Mesothelial cell of epicardium (in vitro differentiated cells): ENCODE measurements around the gene ASCC3. TPM values are rescaled to one million over a fixed set of nuclear protein-coding genes. Genes with fewer than 3 reads are reported as not detected.
"Not testable (repeated sequence)": the region's sequence is repeated elsewhere in the genome, so short reads cannot be mapped to it uniquely, and the experiment has no call there.

Experiments used
- DNase-seq, 2 experiments: peaks; one replicate each; pipeline ENCODE4 v3.0.0; 2021; ENCODE audit warnings: low spot score in 2 of 2; ENCODE audit not compliant: unreplicated experiment in 2 of 2
- H3K27ac Mint-ChIP-seq: 2 replicates; pipeline ENCODE4 v1.8.0; 2021; ENCODE audit warnings: mixed read lengths
- H3K27me3 Mint-ChIP-seq: 2 replicates; pipeline ENCODE4 v1.8.0; 2021; ENCODE audit warnings: low read depth, mixed read lengths
- H3K36me3 Mint-ChIP-seq: 2 replicates; pipeline ENCODE4 v1.8.0; 2021; ENCODE audit warnings: mixed read lengths
- H3K4me1 Mint-ChIP-seq: 2 replicates; pipeline ENCODE4 v1.8.0; 2021; ENCODE audit warnings: mixed read lengths
- H3K4me3 Mint-ChIP-seq: 2 replicates; pipeline ENCODE4 v1.8.0; 2021; ENCODE audit warnings: mild to moderate bottlenecking, moderate library complexity, mixed read lengths
- H3K9me3 Mint-ChIP-seq: 2 replicates; pipeline ENCODE4 v1.8.0; 2021; ENCODE audit warnings: mixed read lengths
- total RNA-seq: library from RNA; stranded (reverse); gene quantifications from 3 replicates; pipeline ENCODE4 v1.2.1, GENCODE V29; 2021
- TF ChIP-seq, protein P1 (sequence below): fragments of 200-600 bp; sonication (generic); IDR thresholded peaks from one replicate; pipeline ENCODE4 v1.5.0; 2021; ENCODE audit warnings: antibody characterized with exemption; ENCODE audit not compliant: unreplicated experiment

Gene ASCC3
- total RNA-seq, 1 donor from 2014 or later, result 47.7 TPM

DNA sequence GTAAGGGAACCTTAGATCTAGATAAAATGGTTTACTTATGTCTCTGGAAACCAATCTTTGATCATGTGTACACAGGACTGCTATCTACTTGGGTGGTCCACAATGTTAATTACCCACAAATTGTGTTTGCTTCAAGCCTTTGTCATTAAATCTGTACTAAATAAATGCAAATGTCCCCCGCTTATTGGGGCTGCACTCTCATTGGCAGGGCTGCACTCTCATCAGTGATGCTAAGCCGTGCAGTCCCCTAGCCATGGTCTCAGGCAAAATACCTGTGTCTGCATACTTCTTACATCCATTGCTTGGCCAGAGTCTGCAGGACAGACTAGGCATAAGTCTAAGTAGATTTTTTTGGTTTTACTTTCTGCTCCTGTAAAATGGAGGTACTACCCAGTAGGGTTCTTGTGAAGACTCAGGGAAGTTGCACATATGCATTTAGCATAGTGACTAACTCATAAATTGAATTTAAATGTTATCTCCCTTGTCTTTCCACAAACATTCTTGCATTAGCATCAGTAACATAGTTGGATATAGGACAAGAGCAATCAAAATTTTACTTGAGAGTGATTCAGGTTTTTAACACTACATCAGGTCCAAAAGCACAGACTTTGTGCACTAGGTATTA is 117.4 kb downstream of the ASCC3 start:
- no peak for DNase-seq
- Mint-ChIP-seq H3K27ac (no peak overlapping the region), H3K36me3 (peaks cover 69% of the 10 kb centered on the region), H3K27me3 (no peaks in the 10 kb centered on the region), H3K9me3 (peaks cover 27% of the 10 kb centered on the region), H3K4me1 (no peaks in the 10 kb centered on the region), H3K4me3 (no peak overlapping the region)
- TF ChIP-seq, protein P1, sequence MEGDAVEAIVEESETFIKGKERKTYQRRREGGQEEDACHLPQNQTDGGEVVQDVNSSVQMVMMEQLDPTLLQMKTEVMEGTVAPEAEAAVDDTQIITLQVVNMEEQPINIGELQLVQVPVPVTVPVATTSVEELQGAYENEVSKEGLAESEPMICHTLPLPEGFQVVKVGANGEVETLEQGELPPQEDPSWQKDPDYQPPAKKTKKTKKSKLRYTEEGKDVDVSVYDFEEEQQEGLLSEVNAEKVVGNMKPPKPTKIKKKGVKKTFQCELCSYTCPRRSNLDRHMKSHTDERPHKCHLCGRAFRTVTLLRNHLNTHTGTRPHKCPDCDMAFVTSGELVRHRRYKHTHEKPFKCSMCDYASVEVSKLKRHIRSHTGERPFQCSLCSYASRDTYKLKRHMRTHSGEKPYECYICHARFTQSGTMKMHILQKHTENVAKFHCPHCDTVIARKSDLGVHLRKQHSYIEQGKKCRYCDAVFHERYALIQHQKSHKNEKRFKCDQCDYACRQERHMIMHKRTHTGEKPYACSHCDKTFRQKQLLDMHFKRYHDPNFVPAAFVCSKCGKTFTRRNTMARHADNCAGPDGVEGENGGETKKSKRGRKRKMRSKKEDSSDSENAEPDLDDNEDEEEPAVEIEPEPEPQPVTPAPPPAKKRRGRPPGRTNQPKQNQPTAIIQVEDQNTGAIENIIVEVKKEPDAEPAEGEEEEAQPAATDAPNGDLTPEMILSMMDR, result no peak

DNA sequence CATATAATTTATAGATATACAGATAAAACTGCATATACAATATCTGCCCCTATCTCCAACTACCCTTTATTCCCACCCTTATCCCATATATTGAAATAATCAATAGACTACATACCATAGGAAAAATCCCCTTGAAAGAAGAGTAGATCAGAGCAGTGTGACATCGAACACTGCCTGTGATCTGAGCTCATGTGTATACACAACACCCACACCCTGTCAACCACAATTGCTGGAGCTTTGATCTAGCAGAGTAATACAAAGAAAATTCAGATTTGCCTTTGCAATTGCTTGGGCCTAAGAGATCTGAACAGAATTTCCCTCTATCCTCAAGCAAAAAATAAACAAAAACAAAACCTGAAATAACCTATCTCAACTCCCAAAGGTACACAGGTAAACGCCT is 119.3 kb downstream of the ASCC3 start:
- H3K4me1 Mint-ChIP-seq, result no peaks in the 10 kb centered on the region
- DNase-seq, result no peak
- H3K27ac Mint-ChIP-seq, result no peak overlapping the region
- H3K36me3 Mint-ChIP-seq, result peaks cover 72% of the 10 kb centered on the region
- no peaks in the 10 kb centered on the region for H3K27me3 Mint-ChIP-seq
- no peak overlapping the region for H3K4me3 Mint-ChIP-seq
- H3K9me3 Mint-ChIP-seq, result peaks cover 27% of the 10 kb centered on the region
- TF ChIP-seq, protein P1, result no peak

DNA sequence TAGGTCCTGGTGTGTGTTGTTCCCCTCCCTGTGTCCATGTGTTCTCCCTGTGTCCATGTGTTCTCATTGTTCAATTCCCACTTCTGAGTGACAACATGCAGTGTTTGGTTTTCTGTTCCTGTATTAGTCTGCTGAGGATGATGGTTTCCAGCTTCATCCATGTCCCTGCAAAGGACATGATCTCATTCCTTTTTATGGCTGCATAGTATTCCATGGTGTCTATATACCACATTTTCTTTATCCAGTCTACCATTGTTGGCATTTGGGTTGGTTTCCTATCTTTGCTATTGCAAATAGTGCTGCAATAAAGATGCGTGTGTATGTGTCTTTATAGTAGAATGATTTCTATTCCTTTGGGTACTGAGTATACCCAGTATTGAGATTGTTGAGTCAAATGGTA is 122.7 kb downstream of the ASCC3 start:
- peaks cover 57% of the 10 kb centered on the region for H3K36me3 Mint-ChIP-seq
- not testable (repeated sequence) for H3K27ac Mint-ChIP-seq

DNA sequence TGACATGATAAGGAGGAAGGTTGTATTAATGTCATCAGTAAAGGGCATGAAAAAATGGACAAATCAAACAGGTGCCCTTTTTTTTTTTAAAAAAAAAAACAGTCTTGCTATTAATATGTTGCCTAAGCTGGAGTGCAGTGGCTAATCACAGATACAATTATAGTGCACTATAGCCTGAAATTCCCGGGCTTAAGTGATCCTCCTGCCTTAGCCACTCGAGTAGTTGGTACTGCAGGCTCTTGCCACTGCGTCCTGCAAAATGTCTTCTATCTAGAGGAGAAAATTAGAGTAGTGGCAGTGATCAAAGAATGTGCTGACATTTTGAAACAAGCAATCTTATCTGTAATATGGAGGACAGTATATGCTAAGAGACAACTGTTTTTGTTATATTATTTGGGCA is 127.7 kb downstream of the ASCC3 start:
- peaks cover 15% of the 10 kb centered on the region for H3K36me3 Mint-ChIP-seq
- H3K9me3 Mint-ChIP-seq, result peaks cover 6% of the 10 kb centered on the region
- DNase-seq, result no peak
- H3K27me3 Mint-ChIP-seq, result no peaks in the 10 kb centered on the region
- TF ChIP-seq, protein P1, result no peak
- H3K27ac Mint-ChIP-seq, result no peak overlapping the region
- no peak overlapping the region for H3K4me3 Mint-ChIP-seq
- H3K4me1 Mint-ChIP-seq, result peaks cover 2% of the 10 kb centered on the region

More for the DNA sequence above, 122.7 kb downstream of the ASCC3 start:
- H3K9me3 Mint-ChIP-seq, H3K27me3 Mint-ChIP-seq, H3K4me1 Mint-ChIP-seq, DNase-seq, H3K4me3 Mint-ChIP-seq: not testable (repeated sequence)

DNA sequence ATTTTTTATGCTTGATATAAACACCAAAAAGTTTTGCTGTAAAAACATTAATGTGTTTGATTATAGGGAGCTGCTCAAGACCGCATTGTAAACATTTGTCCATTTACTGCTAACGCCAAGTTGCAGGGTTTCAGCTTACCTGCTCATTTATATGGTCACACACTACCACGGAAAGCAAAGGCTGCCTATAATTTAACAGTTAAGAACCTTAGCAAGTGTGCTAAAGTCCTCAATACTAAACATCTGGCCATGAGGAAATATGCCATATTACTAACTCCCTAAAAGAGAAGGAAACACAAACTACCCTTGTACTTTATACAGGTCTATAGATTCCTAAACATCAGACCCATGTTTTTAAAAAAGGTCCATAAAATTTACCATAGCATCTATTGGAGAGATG is 129.5 kb downstream of the ASCC3 start:
- H3K9me3 Mint-ChIP-seq, result peaks cover 6% of the 10 kb centered on the region
- DNase-seq, result no peak
- TF ChIP-seq, protein P1, result no peak
- no peak overlapping the region for H3K4me3 Mint-ChIP-seq
- no peaks in the 10 kb centered on the region for H3K27me3 Mint-ChIP-seq
- peaks cover 2% of the 10 kb centered on the region for H3K4me1 Mint-ChIP-seq
- H3K27ac Mint-ChIP-seq, result no peak overlapping the region
- peaks cover 16% of the 10 kb centered on the region for H3K36me3 Mint-ChIP-seq

DNA sequence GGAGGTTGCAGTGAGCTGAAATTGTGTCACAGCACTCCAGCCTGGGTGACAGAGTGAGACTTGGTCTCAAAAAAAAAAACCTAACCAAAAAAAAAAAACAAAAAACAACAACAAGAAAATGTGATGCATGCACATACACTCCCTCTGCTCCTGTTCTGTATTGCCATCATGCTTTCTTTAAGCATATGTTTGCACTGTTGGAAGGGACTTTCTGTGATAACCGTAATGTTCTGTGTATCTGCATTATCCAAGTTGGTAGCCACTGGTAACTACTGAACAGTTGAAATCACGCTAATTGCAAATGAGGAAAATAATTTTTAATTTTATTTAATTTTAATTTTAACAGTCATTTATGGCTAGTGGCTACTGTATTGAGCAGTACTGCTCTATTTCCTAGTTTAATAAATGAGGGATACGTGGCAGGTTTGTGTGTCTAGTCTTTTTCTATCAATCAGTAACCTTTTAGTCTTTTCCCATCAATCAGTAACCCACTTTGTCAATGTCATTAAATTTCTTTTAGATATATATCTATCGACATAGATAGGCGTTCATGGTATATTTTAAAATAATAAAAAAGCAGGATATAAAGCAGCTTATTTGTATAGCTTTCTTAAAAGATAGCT is 135.6 kb downstream of the ASCC3 start:
- Mint-ChIP-seq H3K9me3 (peaks cover 20% of the 10 kb centered on the region), H3K4me3 (no peak overlapping the region), H3K27ac (no peak overlapping the region), H3K4me1 (no peaks in the 10 kb centered on the region), H3K27me3 (no peaks in the 10 kb centered on the region), H3K36me3 (peaks cover 33% of the 10 kb centered on the region)
- no peak for DNase-seq
- TF ChIP-seq, protein P1, result no peak
